H9 (cell line): ENCODE results near the gene TNFSF4. TPM values are rescaled to one million over a fixed set of nuclear protein-coding genes. Genes with fewer than 3 reads are reported as not detected.

Experiments used
- DNase-seq: peaks from one replicate; pipeline ENCODE4 v3.0.0-alpha.2; 2017
- H2AFZ ChIP-seq: one replicate; pipeline ENCODE4 v1.6.1; 2013; ENCODE audit warnings: mild to moderate bottlenecking, low read length, control low read depth, moderate library complexity
- H2AK5ac ChIP-seq: 2 replicates; pipeline ENCODE4 v1.6.1; 2013; ENCODE audit warnings: low read length, control low read depth, mixed read lengths; ENCODE audit not compliant: insufficient read length
- H2BK120ac ChIP-seq: one replicate; pipeline ENCODE4 v1.6.1; 2013; ENCODE audit warnings: low read depth, mild to moderate bottlenecking, low read length, control low read depth, inconsistent platforms; ENCODE audit not compliant: poor library complexity, severe bottlenecking
- H2BK12ac ChIP-seq: 2 replicates; pipeline ENCODE4 v1.6.1; 2013; ENCODE audit warnings: low read length, control low read depth, mixed read lengths, low read depth; ENCODE audit not compliant: insufficient read length
- H2BK15ac ChIP-seq: 2 replicates; pipeline ENCODE4 v1.6.1; 2013; ENCODE audit warnings: low read depth, low read length, control low read depth
- H2BK20ac ChIP-seq: one replicate; pipeline ENCODE4 v1.6.1; 2013; ENCODE audit warnings: low read depth, mild to moderate bottlenecking, low read length, control low read depth, inconsistent platforms; ENCODE audit not compliant: poor library complexity, severe bottlenecking
- H2BK5ac ChIP-seq: 2 replicates; pipeline ENCODE4 v1.6.1; 2013; ENCODE audit warnings: low read length, control low read depth, mixed read lengths; ENCODE audit not compliant: insufficient read length
- H3K14ac ChIP-seq: 2 replicates; pipeline ENCODE4 v1.6.1; 2013; ENCODE audit warnings: low read length, control low read depth; ENCODE audit not compliant: insufficient read depth
- H3K18ac ChIP-seq: 2 replicates; pipeline ENCODE4 v1.6.1; 2013; ENCODE audit warnings: low read depth, mild to moderate bottlenecking, mixed read lengths, low read length, control low read depth; ENCODE audit not compliant: insufficient read length
- H3K23ac ChIP-seq: 2 replicates; pipeline ENCODE4 v1.6.1; 2013; ENCODE audit warnings: low read length, control low read depth, mixed read lengths, low read depth; ENCODE audit not compliant: insufficient read length
- H3K23me2 ChIP-seq: 2 replicates; pipeline ENCODE4 v1.6.1; 2013; ENCODE audit warnings: low read depth, mild to moderate bottlenecking, mixed read lengths, low read length, control low read depth; ENCODE audit not compliant: insufficient read length, poor library complexity, severe bottlenecking
- H3K27ac ChIP-seq: 2 replicates; pipeline ENCODE4 v1.5.1; 2013; ENCODE audit warnings: low read length, control low read depth, mixed read lengths, low read depth; ENCODE audit not compliant: insufficient read length
- H3K27me3 ChIP-seq: 2 replicates; pipeline ENCODE4 v1.6.1; 2013; ENCODE audit warnings: low read length, control low read depth, inconsistent platforms; ENCODE audit not compliant: insufficient read depth
- H3K4ac ChIP-seq: 2 replicates; pipeline ENCODE4 v1.6.1; 2013; ENCODE audit warnings: low read depth, mild to moderate bottlenecking, control low read depth, inconsistent platforms, low read length, moderate library complexity
- H3K4me1 ChIP-seq: 2 replicates; pipeline ENCODE4 v1.6.1; 2013; ENCODE audit warnings: low read length, control low read depth, inconsistent platforms; ENCODE audit not compliant: insufficient read depth
- H3K4me2 ChIP-seq: 2 replicates; pipeline ENCODE4 v1.6.1; 2013; ENCODE audit warnings: low read length, control low read depth, mixed read lengths; ENCODE audit not compliant: insufficient read length, insufficient read depth
- H3K56ac ChIP-seq: 2 replicates; pipeline ENCODE4 v1.6.1; 2013; ENCODE audit warnings: low read depth, mild to moderate bottlenecking, mixed read lengths, low read length, control low read depth; ENCODE audit not compliant: insufficient read length
- H3K79me1 ChIP-seq: 2 replicates; pipeline ENCODE4 v1.6.1; 2013; ENCODE audit warnings: low read depth, mild to moderate bottlenecking, moderate library complexity, low read length, control low read depth, inconsistent platforms; ENCODE audit not compliant: insufficient read depth, poor library complexity, severe bottlenecking
- H3K79me2 ChIP-seq: 2 replicates; pipeline ENCODE4 v1.6.1; 2013; ENCODE audit warnings: low read length, control low read depth, inconsistent platforms; ENCODE audit not compliant: insufficient read depth
- H3K9ac ChIP-seq: 2 replicates; pipeline ENCODE4 v1.6.1; 2013; ENCODE audit warnings: low read length, control low read depth, mixed read lengths; ENCODE audit not compliant: insufficient read length; ENCODE audit errors: extremely low read depth
- H3K9me3 ChIP-seq: one replicate; pipeline ENCODE4 v1.6.1; 2013; ENCODE audit warnings: low read depth, low read length, inconsistent platforms; ENCODE audit not compliant: control insufficient read depth
- H3T11ph ChIP-seq: one replicate; pipeline ENCODE4 v1.6.1; 2013; ENCODE audit warnings: mild to moderate bottlenecking, low read length, control low read depth, inconsistent platforms
- H4K20me1 ChIP-seq: one replicate; pipeline ENCODE4 v1.6.1; 2013; ENCODE audit not compliant: control insufficient read depth, insufficient read length, insufficient read depth
- H4K5ac ChIP-seq: 2 replicates; pipeline ENCODE4 v1.6.1; 2013; ENCODE audit warnings: low read depth, mild to moderate bottlenecking, mixed read lengths, low read length, control low read depth; ENCODE audit not compliant: insufficient read length
- H4K8ac ChIP-seq: replicated peaks from 2 replicates; pipeline ENCODE4 v1.6.1; 2013; ENCODE audit warnings: low read length, control low read depth, mixed read lengths, low read depth; ENCODE audit not compliant: insufficient read length
- H4K91ac ChIP-seq: 2 replicates; pipeline ENCODE4 v1.6.1; 2013; ENCODE audit warnings: low read depth, mild to moderate bottlenecking, moderate library complexity, mixed read lengths, low read length, control low read depth; ENCODE audit not compliant: insufficient read length
- H3K27ac Mint-ChIP-seq, 3 experiments: 2 replicates in 2 of 3; 3 replicates in 1 of 3; pipeline ENCODE4 v1.8.0; 2020 to 2021; ENCODE audit warnings: mixed read lengths in 3 of 3, mild to moderate bottlenecking in 1 of 3, moderate library complexity in 1 of 3
- H3K27me3 Mint-ChIP-seq: 2 replicates; pipeline ENCODE4 v1.8.0; 2021; ENCODE audit warnings: low read depth, mild to moderate bottlenecking, moderate library complexity, mixed read lengths
- H3K36me3 Mint-ChIP-seq, 3 experiments: 2 replicates in 2 of 3; 3 replicates in 1 of 3; pipeline ENCODE4 v1.8.0; 2020 to 2021; ENCODE audit warnings: low read depth in 3 of 3, mixed read lengths in 3 of 3; ENCODE audit not compliant: insufficient read depth in 1 of 3
- H3K4me1 Mint-ChIP-seq, 2 experiments: 2 replicates each; pipeline ENCODE4 v1.8.0; 2020; ENCODE audit warnings: mixed read lengths in 2 of 2
- H3K4me3 Mint-ChIP-seq, 2 experiments: 2 replicates in 1 of 2; 3 replicates in 1 of 2; pipeline ENCODE4 v1.8.0; 2020 to 2021; ENCODE audit warnings: mild to moderate bottlenecking in 2 of 2, mixed read lengths in 2 of 2, moderate library complexity in 1 of 2
- H3K9me3 Mint-ChIP-seq, 2 experiments: 2 replicates in 1 of 2; 3 replicates in 1 of 2; pipeline ENCODE4 v1.8.0; 2020; ENCODE audit warnings: mild to moderate bottlenecking in 2 of 2, mixed read lengths in 2 of 2, moderate library complexity in 1 of 2
- CTCF ChIP-seq: fragments of 200-600 bp; sonication (generic); conservative IDR thresholded peaks from 3 replicates; pipeline ENCODE4 v1.8.0; 2021; ENCODE audit warnings: antibody characterized with exemption, mild to moderate bottlenecking
- WGBS: extraction: QIAGEN DNeasy Blood & Tissue Kit; methylation state at CpG from one replicate; pipeline ENCODE4 v1.1.7; 2013; ENCODE audit warnings: missing lambda C conversion rate, low lambda C conversion rate, mixed read lengths; ENCODE audit not compliant: insufficient read length; ENCODE audit errors: extremely low coverage; 5-methylcytosine and 5-hydroxymethylcytosine counted together
- total RNA-seq: library from RNA; stranded (reverse); gene quantifications from 2 replicates; pipeline ENCODE4 v1.2.1, GENCODE V29; 2021

TNFSF4 gene
- total RNA-seq, 1 experiment from 2014 or later: 0.28 TPM

- H4K8ac ChIP-seq: no peak overlapping the region
- no peaks in the 10 kb centered on the region for H3K79me2 ChIP-seq
- H3K4me1 Mint-ChIP-seq: peaks cover 0 to 3% of the 10 kb centered on the region in 2 experiments; a peak in 1 of 4 replicates
Measured at GRCh38 chr1:173171152-173171551, 36.0 kb downstream of the TNFSF4 start.

More at GRCh38 chr1:173171152-173171551, 36.0 kb downstream of the TNFSF4 start:
- Histone ChIP-seq H3K79me1 (no peaks in the 10 kb centered on the region), H4K5ac (no peak overlapping the region), H2BK120ac (no peak overlapping the region), H3K4me2 (no peak overlapping the region), H3K27me3 (no peaks in the 10 kb centered on the region), H3K14ac (no peak overlapping the region), H2AK5ac (no peak overlapping the region), H4K20me1 (no peaks in the 10 kb centered on the region), H2BK12ac (no peak overlapping the region), H3K9me3 (peaks cover 12% of the 10 kb centered on the region), H2AFZ (no peak overlapping the region), H3T11ph (no peak overlapping the region), H2BK20ac (no peak overlapping the region), H3K4me1 (no peaks in the 10 kb centered on the region), H2BK5ac (no peak overlapping the region), H3K9ac (no peak overlapping the region), H3K23ac (no peak overlapping the region), H3K56ac (no peak overlapping the region), H3K4ac (no peak overlapping the region), H3K27ac (no peak overlapping the region), H3K23me2 (no peaks in the 10 kb centered on the region), H3K18ac (no peak overlapping the region), H2BK15ac (no peak overlapping the region), H4K91ac (no peak overlapping the region)
- WGBS: no CpG with 5 or more reads among the region's 2 CpGs
- H3K4me3 Mint-ChIP-seq: no peak overlapping the region
- no peak for TF ChIP-seq CTCF
- no peak overlapping the region for H3K27ac Mint-ChIP-seq
- H3K27me3 Mint-ChIP-seq: peaks cover 3% of the 10 kb centered on the region
- H3K36me3 Mint-ChIP-seq: peaks cover 10 to 19% (median 11%) of the 10 kb centered on the region in 3 experiments
- H3K9me3 Mint-ChIP-seq: peaks cover 26 to 39% of the 10 kb centered on the region in 2 experiments
- no peak for DNase-seq
